Islet precursor cell (in vitro differentiated cells): ENCODE measurements around the gene FHIT.

ENCODE experiments used
- DNase-seq: peaks from one replicate; pipeline ENCODE4 v3.0.0-alpha.2; 2018

Gene FHIT

GRCh38 chr3:59886790-59887189, 1364.5 kb downstream of the FHIT start:
- peak; percentile 65 for DNase-seq

DNA sequence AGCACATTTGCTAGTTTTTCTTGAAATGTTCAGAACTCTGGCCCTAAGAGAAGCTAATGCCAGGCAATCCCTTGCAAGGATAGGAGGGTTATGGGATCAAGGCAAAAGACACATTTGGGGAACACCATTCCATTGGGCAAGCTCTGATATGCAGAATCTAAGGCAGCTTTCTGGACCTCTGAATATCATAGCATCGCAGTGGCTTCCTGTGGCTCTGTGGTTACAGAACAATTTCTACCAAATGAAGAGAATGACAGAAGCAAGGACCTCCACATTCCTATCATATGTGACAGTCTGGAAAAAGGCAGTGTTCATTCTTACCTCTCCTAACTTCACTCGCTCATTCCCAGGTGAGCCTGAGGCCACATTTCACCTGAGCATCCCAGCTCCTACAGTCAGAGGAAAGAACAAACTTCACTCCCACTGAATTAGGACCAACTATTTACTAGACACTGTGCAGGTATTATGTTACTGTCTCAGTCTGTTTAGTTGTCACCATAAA, 1365.3 kb downstream of the FHIT start:
- peak; percentile 64 for DNase-seq

- DNase-seq: no peak
Observed at GRCh38 chr3:59885101-59885500, 1366.2 kb downstream of the FHIT start.

DNA sequence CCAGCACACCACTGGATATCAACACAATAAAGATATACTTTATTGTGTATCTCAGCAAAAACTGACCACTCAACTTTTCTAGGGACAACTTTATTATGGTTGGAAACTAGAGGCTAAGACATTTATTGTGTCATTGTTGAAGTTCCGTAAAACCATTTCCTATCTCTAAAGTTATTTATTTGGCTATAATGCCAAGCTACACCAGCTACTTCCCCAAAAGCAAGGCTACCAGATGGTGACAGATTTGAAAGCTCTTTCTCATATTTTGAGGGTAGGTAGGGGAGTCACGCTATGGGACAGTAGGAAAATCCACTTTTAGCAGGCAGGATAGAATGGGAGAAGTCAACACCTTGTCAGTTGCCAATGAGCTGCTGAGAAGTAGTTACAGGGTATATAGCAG, 1366.8 kb downstream of the FHIT start:
- DNase-seq: no peak

- no peak for DNase-seq
Observed at GRCh38 chr3:59882746-59883145, 1368.5 kb downstream of the FHIT start.

DNA sequence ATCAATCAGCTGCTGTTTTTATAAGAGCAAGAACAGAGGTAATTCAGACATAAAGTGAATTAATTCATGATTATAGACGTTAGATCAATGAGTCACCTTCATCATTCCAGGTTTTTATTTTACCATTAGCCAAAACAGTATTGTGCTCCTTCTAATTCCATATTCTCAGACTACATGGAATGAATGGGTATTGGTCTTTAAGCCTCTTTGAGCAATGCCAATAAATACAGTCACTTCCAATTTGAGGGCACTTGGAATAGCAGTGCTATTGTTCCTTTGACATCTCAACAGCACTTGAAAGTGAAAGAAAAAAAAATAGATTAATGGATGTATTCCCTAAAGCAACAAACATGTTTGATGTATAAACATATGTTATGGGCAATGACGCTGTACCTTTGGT, 1370.5 kb downstream of the FHIT start:
- no peak for DNase-seq

DNA sequence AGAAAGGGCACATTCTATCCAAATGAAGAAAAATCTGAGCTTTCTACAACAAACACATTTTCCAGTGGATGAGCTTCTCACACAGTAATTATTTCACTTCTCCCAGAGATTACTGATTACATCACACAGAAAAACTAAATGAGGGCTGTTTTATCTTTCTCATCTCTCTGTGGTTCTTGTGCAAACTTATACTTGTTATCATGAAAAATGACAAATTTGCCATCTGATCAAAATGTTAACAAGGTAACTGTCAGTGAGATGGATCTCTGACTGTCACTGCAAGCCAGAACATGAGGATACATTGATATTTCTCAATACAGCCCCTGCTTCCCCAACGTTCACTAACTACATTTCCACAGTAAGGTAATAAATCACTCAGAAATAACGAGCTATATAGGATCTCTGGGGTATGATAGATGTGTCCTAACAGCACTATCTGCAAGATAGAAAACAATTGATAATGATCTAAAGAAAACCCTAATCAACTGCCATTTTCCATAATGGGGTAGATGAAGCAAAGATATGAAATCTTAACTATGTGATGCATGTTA, 1372.1 kb downstream of the FHIT start:
- no peak for DNase-seq

GRCh38 chr3:59878038-59878427, 1373.2 kb downstream of the FHIT start:
- DNase-seq: no peak

GRCh38 chr3:59877263-59878037, 1373.8 kb downstream of the FHIT start:
- no peak for DNase-seq

GRCh38 chr3:59876533-59877062, 1374.7 kb downstream of the FHIT start:
- DNase-seq: no peak

GRCh38 chr3:59873576-59874230, 1377.5 kb downstream of the FHIT start:
- DNase-seq: no peak

DNA sequence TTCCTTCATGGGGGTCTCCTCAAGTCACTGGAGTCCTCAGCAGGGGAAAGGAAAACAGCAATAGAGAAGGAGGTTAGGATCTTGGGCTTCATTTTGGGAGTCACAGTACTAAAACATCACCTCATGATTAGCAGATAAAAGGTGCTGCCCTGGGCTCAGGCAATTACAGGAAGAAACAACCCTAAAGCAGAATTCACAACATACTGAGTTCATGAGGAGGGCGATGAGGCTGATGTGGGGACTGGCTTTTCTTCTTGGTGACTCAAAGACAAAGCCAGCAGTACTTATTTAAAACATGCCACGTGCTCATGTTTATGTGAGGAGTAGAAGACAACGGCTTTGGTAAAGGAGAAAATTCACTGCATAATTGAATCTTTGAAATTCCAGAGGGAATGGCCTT, 1379.1 kb downstream of the FHIT start:
- no peak for DNase-seq

- no peak for DNase-seq
Observed at GRCh38 chr3:59867185-59868002, 1383.9 kb downstream of the FHIT start.

DNA sequence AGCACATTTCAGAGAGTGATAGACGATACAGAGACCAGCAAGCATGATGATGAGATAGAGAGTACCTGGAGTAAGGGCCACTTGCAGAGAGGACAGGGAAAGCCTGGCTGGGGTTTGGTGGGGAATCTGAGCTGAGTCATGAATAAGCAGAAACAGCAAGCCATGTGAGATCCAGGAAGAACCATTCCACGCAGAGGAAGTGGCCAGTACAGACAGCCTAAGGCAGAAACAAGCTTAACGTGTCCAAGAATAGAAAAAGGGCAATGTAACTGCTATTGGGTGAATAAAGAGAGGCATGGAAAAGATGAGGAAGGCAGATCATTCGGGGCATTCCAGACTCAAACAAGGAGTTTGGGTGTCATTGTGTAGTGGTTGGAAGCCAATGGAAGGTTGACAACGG, 1385.2 kb downstream of the FHIT start:
- DNase-seq: no peak

- DNase-seq: no peak
Observed at GRCh38 chr3:59865351-59865750, 1385.9 kb downstream of the FHIT start.

GRCh38 chr3:59862686-59863085, 1388.6 kb downstream of the FHIT start:
- no peak for DNase-seq

GRCh38 chr3:59857589-59858346, 1393.5 kb downstream of the FHIT start:
- peak; percentile 77 for DNase-seq

- DNase-seq: no peak
Observed at GRCh38 chr3:59856934-59857460, 1394.3 kb downstream of the FHIT start.

DNA sequence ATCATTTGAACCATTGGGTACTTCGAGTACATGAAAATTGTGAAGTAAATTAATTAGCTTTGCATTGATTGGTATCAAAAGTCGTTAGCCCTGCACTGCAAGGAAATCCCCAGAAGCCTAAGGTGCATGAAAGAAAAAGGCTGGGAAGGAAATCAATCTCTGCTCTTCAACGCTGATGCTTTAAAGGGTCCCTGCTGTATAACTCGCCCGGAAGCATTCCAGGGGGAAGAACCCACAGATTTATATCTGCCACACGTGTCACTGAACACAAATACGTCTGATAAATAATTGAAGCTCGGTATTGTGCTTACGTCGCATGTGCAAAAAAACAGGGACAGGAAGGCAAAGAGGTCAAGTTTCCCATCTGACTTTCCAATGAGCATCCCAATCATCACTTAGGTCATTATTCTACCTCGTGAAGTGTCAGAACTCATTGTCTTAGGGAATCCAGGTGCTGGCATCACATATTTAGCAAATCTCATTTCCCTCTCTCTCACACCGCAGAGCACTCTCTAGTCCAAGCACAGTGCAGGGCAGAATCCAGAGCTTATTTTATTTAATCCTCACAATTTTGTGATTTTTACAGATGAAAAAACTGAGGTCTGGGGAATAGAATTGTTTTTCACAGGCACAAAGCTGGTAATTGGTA, 1397.1 kb downstream of the FHIT start:
- DNase-seq: no peak

DNA sequence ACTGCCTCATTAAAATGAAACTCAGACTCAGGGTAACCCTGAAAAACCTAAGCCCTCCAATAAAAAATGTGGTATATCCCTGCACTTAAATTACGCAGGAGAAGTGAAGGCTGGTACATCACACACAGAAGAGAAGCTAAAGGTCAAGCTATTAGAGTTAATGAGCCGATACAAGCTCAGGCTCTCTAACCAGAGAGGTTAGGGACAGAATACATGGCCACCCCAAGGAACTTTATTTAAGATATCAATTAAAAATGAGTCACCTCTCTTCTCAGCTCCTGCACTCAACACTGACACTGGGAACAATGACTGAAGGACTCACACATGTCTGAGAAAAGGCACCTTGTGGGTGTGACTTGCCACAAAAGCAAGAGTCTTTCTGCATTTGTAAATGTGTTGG, 1400.8 kb downstream of the FHIT start:
- no peak for DNase-seq

GRCh38 chr3:59845386-59845785, 1405.9 kb downstream of the FHIT start:
- no peak for DNase-seq
